Ramos (cell line): Measurements from ENCODE around the gene KLHL29.

ENCODE experiments used
- in situ Hi-C: fragments of 300-500 bp; cut with MboI; formaldehyde crosslinking; loops from one replicate; pipeline ENCODE4 v1.14.3; 2022; ENCODE audit warnings: low sequenced_read_pairs; ENCODE audit not compliant: unreplicated experiment

The KLHL29 gene

DNA sequence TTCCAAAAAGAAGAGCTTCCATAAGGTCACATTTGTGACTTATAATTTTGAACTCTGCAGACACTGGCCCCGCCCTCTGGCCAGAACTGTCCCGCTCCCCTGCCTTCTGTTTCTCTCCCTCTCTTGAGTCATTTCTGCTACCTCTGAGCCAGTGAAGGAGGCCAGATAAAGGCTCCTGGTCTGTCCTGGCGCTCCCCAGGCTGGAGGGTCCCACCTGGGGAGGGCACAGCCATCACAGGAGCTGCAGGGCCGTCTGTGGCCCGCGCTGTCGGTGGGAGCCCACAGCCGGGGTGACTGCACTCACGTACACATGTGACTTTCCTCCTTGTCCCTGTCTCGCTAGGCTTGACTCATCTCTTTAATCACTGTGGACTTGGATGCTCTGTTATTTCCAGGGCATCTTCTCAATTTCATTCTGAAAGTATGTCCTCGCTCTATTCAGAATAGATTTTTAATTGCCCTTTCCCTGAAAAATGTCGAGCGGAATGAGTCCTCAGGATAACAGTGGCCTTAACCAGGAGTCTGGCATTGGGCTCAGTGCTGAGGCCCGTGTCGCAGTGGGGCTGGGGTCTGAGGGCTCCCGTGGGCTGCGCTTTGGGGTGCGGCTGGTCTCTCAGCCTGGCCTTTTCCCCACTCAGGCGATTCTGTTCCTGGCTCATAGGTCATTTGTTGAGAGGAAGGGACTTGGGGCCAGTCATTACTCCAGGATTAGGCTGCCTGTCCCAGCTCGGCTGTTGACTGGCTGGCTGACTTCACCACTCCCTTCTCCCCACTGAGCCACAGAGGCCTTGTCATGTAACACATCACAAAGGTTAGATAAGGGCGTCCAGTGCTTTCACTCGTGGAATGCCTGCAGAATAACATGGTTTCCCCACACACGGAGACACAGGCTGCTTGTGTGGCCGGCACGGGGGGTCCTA lies 34.5 kb downstream of the KLHL29 start:
- in situ Hi-C loops, result no loop called here

DNA sequence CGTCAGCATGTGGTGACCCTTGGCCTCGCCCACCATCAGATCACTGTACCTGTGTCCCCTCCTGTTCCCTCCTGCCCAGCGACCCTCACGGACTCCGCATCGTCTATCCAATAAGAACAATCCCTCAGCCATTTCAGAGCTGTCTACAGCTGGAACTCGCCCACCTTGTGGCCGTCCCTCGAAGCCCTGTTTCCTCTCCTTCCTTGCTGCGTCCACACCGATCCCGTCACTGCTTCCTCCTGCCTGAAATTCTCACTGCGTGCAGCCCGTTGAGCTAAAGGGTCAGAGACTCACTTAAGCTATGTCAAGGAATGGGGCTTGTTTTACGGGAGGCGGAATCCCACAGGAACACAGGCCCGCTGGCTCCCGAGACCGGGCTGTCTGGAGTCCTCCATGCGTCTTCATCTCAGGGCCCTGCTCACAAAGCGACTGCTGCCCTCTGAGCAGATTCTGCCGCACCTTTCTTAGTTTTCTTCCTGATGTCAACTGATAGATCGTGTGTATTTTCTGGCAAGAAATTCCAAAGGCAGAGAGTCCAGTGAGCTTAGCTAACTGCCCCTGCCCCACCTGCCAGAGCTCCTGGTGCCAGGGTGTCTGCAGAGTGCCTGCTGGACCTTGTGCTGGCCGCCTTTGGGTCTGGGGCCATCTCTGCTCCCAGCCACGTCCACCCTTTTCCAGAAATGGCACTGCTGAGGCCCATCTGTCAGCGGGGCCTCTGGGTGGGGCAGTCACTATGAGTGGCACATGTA lies 35.3 kb downstream of the KLHL29 start:
- in situ Hi-C loops, result no loop called here

DNA sequence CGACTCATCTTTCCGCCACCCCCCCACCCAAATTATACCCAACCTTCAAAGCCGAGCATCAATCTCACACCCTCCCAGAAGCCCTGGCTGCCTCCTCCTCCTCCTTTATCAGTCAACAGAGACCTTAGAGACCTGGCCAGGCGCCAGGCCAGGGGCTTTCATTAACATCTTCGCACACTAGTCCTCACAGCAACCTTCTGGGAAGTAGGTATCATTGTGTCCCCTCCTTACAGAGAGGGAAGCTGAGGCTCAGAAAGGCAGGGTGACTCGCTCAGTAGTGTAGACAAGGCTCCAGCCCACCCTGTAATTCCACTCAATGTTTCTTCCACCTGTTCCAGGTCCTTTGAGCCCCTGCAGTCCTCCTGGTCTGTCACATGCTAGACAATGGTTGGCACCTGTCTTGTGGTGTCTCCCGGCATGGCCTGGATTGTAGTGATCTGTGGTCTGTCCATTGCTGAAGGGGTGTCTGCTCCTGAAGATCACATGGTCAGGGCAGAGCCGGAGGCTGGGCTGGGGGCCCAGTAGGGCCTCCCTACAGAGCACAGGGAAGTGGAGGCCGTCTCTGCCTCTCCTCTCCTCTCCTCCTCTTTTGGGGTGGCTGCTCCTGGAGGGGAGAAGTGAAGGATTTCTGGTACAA lies 36.0 kb downstream of the KLHL29 start:
- in situ Hi-C loops, result no loop called here

DNA sequence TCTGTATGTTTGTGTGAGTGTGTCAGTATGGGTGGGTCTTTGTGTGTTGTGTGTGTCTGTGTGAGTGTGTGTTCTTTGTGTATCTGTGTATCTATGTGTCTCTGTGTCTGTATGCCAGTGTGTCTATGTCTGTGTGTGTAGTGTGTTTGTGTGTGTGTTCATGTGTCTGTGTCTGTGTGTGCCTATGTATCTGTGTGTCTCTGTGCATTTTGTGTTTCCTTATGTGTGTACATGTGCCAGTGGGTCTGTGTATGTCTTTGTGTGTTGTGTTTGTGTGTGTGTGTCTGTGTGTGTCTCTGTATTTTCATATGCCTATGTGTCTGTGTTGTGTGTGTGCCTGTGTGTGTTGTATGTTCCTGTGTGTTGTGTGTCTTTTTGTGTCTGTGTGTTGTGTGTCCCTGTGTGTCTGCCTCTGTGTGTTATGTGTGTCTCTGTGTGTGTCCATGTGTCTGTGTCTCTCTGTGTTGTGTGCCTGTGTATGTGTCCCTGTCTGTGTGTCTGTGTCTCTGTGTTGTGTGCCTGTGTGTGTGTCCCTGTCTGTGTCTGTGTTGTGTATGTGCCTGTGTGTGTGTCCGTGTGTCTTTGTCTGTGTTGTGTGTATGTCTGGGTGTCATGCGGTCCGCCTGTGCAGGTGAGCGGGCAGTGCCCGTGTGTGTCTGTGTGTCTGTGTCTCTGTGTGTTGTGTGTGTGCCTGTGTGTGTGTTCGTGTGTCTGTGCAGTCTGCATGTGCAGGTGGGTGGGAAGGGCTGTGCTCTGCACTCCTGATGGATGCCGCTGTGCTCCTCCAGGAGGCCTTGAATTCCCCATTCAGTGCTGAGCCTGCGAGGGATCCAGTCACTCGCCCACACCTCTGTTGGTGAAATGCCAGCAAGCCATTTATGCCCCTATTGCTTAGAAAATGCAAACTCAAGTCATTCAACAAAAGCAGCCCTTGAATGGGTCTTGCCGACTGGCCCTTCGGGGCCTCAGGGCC lies 37.4 kb downstream of the KLHL29 start:
- in situ Hi-C loops, result no loop called here

DNA sequence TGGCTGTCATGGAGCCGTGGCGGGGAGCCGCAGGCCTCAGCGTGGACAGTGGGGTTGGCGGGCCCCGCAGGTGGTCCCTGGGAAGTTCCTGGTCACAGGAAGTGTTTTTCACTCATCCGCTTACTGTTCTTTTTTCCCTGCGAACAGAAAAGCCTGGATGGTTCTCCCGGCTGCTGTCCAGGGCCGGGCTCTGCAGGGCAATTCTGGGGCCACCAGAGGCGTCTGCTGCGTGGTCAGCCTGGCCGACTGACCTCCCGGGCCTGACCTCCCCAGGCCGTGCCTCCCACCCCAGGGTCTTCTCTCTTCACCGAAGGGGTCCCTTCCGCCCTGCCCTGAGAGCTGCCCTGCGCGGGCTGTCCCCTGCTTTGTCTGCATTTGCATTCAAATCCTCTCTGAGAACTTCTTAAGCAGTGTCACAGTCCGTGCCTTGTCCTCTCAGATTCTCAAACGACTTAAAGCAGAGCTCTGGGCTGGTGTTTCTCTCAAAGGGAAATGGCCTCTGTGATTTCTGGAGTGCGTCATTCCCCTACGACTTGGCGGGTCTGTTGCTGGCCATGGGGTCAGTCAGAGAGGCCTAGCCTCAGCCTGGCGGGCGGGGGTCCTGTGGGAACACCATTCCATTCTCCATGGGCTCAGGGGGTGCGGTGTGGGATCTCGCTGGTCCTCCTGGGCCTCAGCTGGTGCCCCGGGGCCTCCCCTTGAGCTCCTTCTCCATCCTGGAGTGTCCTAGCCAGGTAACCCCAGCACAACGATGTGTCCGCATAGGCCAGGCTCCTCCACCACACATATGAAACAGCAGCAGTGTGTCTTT lies 38.3 kb downstream of the KLHL29 start:
- in situ Hi-C loops, result no loop called here

DNA sequence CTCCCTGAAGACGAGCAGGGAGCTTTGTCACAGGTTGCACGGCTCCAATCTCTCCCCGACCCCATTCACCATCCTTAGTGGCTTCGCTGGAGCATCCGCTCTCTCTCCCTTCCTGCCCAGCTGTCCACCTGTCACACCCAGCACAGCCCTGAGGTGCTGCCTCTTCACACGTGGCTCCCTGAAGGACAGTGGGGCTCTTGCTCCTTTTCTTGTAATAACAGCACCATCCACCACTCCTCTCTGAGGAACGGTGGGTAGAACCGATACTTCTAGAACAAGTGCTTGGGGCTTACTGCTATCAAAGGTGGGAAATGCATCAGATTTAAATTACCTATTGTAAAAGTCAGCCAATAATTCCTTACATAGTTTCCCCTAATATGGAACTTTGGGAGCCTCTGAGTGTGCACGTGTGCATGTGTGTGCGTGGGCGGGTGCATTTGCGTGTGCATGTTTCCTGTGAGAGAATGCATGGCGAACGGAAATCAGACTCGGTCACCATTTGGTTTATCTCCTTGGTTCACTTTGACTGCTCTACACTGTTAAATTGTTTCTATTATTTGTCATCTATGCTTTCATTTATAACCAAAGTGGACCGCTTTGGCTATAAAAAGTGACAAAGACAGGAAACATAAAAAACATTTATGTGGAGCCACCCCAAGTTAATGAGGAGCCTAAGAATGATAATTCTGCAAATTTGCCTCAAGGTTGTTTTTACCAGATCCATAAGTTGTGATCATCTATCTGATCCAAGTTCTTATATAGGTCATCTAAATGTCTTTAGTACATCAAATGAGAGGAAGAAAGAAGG lies 39.1 kb downstream of the KLHL29 start:
- in situ Hi-C loops, result no loop called here

DNA sequence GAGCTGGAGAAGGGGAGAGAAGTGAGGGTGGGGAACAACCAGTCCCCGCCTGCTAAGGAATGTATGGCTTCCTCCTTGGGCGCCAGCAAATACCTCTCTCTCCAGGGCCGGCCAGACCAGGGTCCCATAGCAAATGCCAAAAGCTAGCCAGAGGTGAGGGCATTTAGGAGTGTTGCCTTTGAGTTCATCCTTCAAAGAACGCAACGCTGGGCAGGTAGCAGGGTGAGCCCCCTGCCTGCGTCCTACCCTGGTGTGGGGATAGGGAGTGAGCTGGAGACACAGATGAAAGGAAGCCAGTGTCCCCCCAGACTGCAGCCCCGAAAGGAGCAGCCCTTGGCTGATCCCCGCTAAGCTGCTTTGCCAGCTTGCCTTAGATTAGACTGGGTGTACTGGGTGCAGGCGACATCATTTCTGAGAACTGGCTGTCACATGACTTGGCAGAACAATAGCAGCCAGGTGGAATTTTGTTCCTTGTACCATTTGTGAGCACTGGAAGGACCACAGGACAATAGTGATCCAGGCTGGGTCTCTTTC lies 40.4 kb downstream of the KLHL29 start:
- in situ Hi-C loops, result no loop called here

DNA sequence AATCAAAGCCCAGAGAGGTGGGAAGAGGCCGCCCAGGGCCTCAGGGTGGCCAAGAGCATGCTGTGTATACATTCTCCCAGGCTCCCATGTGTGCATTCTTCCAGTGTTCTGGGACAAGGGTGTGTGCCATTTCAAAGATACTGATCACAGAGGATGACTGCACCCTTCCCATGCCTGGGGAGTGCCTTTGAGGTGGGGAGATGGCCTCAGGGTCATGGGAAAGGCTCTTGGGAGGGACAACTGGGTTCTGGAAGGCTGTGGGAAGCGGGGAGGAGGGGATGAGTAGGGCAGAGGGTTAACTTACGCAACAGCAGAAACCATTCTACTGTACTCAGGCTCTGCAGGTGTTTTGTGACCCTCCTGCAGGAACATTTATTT lies 40.9 kb downstream of the KLHL29 start:
- in situ Hi-C loops, result no loop called here

DNA sequence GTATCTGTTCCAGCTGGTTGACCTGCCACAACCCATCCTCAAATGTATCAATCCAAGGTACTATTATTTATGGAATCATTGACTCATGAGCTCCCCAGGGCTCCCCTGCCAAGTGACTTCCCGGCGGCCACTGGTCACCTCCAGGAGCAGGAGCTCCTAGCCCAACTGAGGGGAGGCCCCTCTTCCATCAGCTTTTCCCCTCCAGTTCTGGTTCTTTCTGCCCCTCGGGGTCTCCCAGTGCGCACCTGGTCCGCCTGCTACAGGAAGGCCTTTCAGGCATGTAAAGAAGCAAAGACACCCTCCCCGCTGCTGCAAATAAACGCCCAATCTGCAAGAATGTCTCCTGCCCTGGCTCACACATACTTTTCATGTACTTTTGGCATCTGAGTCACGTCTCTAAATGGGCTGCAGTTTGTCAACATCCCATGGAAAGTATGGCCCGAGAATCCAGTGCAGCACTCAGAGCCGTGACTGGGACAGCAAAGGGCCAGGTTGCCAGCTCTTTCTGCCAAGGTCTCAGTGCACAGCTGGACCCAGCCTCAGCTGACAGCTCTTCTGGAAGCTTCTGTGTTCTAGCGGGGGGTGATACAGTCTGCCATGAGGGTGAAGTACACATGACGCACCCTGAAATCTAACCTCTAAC lies 41.4 kb downstream of the KLHL29 start:
- in situ Hi-C loops, result no loop called here

DNA sequence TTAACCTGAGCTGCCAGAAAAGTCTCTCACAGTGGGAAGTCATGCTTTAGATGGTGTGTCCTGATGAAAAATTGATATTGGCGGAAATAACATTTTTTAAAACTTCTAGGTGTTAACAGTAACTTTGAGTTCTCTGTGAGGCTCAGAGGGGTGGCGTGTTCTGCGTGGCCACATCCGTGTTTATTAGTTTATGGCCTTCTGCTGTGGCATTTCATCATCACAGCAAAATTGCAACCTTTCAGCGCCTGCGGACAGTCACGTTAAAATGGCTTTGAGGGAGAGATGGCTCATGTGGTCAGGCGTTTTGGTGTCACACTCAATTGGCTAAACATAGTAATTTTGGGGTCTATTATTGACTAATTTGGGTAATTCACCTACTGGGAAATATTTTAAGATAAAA lies 42.4 kb downstream of the KLHL29 start:
- in situ Hi-C loops, result no loop called here

DNA sequence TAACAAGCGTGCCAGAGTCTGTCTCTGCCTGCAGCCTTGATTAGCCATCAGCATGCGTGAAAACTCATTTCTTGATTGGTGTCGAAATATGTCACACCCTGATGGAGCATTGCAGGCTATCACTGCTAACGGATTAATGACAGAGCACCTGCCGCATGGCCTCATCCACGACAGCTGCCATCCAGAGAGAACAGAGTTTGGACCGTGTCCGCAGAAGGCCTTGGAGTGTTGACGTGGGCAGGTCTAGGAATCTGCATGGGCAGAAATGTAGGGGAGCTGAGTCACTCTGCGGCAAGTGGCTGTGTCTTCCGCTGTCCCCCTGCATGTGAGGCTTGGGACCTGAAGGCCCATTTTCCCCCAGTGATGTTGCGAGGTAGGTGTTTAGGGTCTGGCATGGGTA lies 43.0 kb downstream of the KLHL29 start:
- in situ Hi-C loops, result no loop called here

DNA sequence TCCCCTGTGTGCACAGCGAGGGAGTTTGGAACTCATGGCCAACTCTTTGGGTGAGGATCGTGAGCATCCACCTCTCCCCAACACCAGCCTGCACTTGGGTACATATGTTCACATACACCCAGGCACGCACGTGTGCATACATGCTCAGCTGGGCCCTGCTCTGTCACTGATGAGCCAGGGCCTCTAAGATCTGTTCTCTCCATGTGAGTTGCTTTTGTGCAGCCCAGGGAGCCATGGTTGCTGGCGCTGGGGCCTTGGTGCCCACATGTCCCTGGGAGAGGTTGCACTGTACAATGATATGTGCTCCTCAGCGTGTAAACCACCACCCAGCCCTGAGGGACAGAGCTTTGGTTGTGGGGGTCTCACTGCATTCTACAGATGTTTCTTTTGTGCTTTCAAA lies 44.1 kb downstream of the KLHL29 start:
- in situ Hi-C loops, result no loop called here

DNA sequence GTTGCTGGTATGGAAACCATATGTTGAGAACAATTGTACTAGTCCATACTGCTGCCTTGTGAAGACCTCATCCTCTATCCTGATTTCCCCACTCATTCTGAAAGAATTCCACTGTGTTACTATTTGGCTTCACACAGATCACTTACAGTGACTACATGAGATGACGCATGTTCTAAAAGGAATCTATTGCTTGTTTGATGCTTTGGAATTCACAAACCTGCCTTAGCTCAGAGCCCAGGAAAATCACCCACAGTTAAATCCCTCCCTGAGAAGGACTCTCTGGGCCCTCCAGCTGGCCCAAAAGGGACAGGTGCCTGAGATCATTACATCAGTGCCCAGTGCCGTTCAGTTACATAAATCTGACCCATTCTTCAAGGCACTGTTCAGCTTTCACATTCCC lies 45.3 kb downstream of the KLHL29 start:
- in situ Hi-C loops, result no loop called here

DNA sequence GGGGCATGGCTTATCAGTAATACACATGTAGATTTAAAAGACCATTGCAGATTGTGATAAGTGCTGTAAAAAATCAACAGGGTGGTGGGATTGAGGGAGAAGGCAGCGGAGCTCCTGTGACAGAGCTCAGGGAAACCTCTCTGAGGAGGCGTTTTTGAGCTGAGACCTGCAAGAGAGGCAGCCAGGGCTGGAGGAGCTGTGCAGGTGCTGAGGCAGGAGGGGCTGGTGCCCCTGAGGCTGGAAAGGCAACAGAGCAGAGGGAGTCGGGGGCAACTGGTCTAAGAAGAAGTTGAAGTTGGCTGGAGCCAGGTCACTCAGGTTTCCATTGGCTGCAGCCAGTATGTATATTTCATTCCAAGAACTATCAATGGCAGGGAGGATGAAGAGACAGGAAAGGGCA lies 47.6 kb downstream of the KLHL29 start:
- in situ Hi-C loops, result no loop called here

DNA sequence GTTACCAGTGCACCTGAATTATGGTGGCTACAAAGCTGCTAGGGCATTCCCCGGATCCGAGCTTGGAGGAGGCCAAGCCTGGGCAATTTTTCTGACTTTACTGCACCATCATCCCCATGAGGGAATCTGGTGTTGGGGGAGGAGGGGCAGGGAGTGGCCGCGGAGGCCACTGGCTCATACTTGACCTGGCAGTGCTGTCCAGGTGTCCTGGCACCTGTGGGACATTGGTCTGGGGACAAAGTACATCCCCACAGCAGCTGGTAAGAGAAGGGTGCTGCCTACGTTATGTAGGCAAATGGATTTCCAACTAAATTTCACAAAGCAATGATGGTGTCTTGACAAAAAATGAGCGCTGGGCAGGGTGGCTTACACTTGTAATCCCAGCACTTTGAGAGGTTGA lies 48.3 kb downstream of the KLHL29 start:
- in situ Hi-C loops, result no loop called here

DNA sequence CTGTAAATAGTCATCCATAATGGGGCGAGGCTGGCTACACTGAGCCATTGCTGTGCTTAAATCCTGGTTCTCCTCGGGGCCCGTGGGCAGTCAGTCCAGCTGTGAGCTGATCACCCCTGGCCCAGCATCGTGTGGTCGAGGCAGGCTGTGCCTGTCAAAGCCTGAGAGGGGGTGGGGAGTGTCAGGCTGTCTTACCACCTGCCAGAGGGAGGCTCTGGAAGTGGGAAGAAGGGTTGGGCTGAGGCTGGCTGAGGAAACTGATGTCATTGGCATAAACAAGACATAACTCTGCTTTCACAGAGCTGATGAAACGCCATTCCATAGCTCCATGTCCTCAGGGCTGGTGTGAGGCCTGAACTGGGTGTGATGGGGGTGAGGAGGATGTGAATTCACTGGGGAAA lies 49.7 kb downstream of the KLHL29 start:
- in situ Hi-C loops, result no loop called here

DNA sequence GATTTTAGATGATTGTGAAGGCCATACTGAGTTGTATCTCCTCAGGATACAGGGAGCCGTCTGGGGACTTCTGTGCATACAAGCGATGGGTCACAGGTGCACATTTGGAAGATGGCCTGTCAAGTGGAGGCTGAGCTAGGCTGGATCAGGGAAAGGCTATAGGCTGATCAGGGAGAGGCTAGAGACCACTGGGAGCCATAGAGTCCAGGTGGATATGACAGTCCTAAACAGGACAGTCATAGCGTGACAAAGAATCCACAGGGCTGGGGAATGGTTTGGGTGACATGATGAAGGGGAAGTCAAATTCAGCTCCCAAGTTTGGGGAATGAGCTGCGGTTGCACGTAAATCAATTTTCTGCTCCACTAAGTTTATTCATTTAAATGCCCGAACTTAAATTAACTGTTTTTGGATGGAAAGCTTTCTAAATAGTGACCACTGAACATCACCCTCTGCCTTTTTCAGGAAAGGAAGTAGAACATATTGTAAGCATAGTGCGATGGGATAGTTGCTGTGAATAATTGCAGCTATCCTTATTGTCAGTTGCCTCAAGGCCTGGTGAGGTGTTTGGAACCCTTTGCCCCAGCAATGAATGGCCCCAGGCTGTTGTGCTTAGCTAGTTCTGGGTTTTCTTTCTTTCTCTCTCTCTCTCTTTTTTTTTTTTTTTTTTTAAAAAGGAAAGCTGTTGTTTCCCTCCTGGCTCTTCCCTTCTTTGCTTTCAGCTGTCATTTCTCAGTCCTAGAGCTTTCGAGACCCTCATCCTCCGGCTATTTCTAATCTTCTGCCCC lies 50.5 kb downstream of the KLHL29 start:
- in situ Hi-C loops, result no loop called here
